ENCODE data around the gene TNN.

Gene TNN

GRCh38 chr1:175197531-175197930, 129.9 kb downstream of the TNN start:
- TF ChIP-seq, protein P1, sequence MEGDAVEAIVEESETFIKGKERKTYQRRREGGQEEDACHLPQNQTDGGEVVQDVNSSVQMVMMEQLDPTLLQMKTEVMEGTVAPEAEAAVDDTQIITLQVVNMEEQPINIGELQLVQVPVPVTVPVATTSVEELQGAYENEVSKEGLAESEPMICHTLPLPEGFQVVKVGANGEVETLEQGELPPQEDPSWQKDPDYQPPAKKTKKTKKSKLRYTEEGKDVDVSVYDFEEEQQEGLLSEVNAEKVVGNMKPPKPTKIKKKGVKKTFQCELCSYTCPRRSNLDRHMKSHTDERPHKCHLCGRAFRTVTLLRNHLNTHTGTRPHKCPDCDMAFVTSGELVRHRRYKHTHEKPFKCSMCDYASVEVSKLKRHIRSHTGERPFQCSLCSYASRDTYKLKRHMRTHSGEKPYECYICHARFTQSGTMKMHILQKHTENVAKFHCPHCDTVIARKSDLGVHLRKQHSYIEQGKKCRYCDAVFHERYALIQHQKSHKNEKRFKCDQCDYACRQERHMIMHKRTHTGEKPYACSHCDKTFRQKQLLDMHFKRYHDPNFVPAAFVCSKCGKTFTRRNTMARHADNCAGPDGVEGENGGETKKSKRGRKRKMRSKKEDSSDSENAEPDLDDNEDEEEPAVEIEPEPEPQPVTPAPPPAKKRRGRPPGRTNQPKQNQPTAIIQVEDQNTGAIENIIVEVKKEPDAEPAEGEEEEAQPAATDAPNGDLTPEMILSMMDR (IDR thresholded peaks at IDR 0.05; ENCODE audit: insufficient read depth, low read depth, low read length, missing control alignments), result no peak
- H3K4me3 ChIP-seq (ENCODE audit: low read depth, low read length), result no peak overlapping the region
- peak; percentile 34 for DNase-seq (ENCODE audit: low read depth)

Data from GM12865 (cell line).